Measurements from ENCODE around the gene GBP2. TPM values are rescaled to one million over a fixed set of nuclear protein-coding genes. Genes with fewer than 3 reads are reported as not detected.
A peak's percentile ranks its signal among the peaks of the same experiment; 100 is the strongest.

The GBP2 gene
- total RNA-seq, 1 experiment from 2014 or later, result 2.1 TPM

DNA sequence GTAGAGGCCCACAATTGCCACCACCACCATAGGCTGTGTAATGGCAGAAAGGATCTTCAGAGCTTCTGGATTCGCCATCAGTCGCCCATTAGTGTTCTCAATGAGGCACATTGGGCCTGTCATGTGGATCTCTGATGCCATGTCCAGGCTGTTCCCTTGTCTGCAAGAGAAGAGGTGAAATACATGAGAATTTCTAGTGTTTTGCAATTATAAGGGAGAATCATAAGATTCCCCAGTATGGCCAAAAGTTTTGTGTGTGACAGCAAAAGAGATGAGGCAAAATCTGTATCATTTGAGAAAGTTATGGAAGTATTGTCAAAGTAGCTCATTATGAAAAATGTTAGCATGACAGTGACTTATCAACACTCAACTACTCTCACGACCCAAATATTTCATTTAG, 62.8 kb downstream of the GBP2 start:
- H3K79me2 ChIP-seq (ENCODE audit: low read length), result no peaks in the 10 kb centered on the region
- H3K9ac ChIP-seq (ENCODE audit: low read length), result no peak overlapping the region
- DNase-seq (no peak), ATAC-seq (no peak)
- no peaks in the 10 kb centered on the region for H3K36me3 ChIP-seq (ENCODE audit: low read depth, low read length)
- no peaks in the 10 kb centered on the region for H3K9me2 ChIP-seq (replicated peaks; ENCODE audit: low read length)
- H3F3A ChIP-seq (ENCODE audit: low read length, unreplicated experiment), result no peaks in the 10 kb centered on the region
- no peaks in the 10 kb centered on the region for H3K4me1 ChIP-seq (ENCODE audit: insufficient read depth, low read length)
- ChIA-PET CTCF (no interaction called here), POLR2A (ENCODE audit: unreplicated experiment) (no interaction called here)
- BruUV-seq (replicated peaks), result no TSS peak
- no peak overlapping the region for H3K27ac ChIP-seq (ENCODE audit: low read length)
- TF ChIP-seq, protein P1, sequence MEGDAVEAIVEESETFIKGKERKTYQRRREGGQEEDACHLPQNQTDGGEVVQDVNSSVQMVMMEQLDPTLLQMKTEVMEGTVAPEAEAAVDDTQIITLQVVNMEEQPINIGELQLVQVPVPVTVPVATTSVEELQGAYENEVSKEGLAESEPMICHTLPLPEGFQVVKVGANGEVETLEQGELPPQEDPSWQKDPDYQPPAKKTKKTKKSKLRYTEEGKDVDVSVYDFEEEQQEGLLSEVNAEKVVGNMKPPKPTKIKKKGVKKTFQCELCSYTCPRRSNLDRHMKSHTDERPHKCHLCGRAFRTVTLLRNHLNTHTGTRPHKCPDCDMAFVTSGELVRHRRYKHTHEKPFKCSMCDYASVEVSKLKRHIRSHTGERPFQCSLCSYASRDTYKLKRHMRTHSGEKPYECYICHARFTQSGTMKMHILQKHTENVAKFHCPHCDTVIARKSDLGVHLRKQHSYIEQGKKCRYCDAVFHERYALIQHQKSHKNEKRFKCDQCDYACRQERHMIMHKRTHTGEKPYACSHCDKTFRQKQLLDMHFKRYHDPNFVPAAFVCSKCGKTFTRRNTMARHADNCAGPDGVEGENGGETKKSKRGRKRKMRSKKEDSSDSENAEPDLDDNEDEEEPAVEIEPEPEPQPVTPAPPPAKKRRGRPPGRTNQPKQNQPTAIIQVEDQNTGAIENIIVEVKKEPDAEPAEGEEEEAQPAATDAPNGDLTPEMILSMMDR (conservative IDR thresholded peaks at IDR 0.05; ENCODE audit: low read depth, low read length), result no peak
- TF ChIP-seq EZH2 (IDR thresholded peaks at IDR 0.05; ENCODE audit: low read length, unreplicated experiment), result no peak
- no peak for TF ChIP-seq EZH2phosphoT487 (IDR thresholded peaks at IDR 0.05; ENCODE audit: borderline replicate concordance, low read length)
- no peak overlapping the region for H3K4me2 ChIP-seq (ENCODE audit: low read length)
- no peaks in the 10 kb centered on the region for H4K20me1 ChIP-seq (ENCODE audit: low read length)
- H3K4me3 ChIP-seq (ENCODE audit: low read length), result no peak overlapping the region
- no peaks in the 10 kb centered on the region for H3K9me3 ChIP-seq (ENCODE audit: low read length)
- H2AFZ ChIP-seq (ENCODE audit: low read length), result no peak overlapping the region
- intact Hi-C loops (cut with micrococcal nuclease), result no loop called here
- H3K27me3 ChIP-seq (ENCODE audit: low read length), result no peaks in the 10 kb centered on the region

DNA sequence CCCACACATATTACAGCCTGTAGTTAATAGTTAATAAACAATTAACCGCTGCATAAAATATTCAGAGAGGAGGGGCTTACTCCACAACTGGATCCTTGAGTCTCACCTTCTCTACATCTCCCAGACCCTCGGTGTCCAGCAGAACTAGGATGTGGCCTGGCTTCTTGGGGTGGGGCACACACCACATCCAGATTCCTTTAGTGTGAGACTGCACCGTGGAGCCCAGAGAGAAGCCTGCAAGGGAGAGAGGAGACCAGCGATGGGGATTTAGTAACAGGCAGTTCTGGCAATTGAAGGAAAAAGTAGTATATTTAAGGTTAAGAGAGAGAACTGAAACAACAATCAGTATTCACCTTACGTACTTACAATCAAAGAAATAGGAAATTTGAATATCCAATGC, 65.8 kb downstream of the GBP2 start:
- H3K4me3 ChIP-seq (ENCODE audit: low read length), result no peak overlapping the region
- DNase-seq (peak; percentile 11), ATAC-seq (no peak)
- no TSS peak for BruUV-seq (replicated peaks)
- H3K4me1 ChIP-seq (ENCODE audit: insufficient read depth, low read length), result 0 out of 2 replicates have a peak, but pooled peaks cover 5% of the 10 kb centered on the region
- ChIA-PET POLR2A (ENCODE audit: unreplicated experiment) (no interaction called here), CTCF (no interaction called here)
- no peak overlapping the region for H2AFZ ChIP-seq (ENCODE audit: low read length)
- no peaks in the 10 kb centered on the region for H3K9me3 ChIP-seq (ENCODE audit: low read length)
- H3K27me3 ChIP-seq (ENCODE audit: low read length), result no peaks in the 10 kb centered on the region
- no peaks in the 10 kb centered on the region for H3K79me2 ChIP-seq (ENCODE audit: low read length)
- H3F3A ChIP-seq (ENCODE audit: low read length, unreplicated experiment), result no peaks in the 10 kb centered on the region
- no peak overlapping the region for H3K4me2 ChIP-seq (ENCODE audit: low read length)
- no peak overlapping the region for H3K27ac ChIP-seq (ENCODE audit: low read length)
- H4K20me1 ChIP-seq (ENCODE audit: low read length), result no peaks in the 10 kb centered on the region
- no peaks in the 10 kb centered on the region for H3K36me3 ChIP-seq (ENCODE audit: low read depth, low read length)
- intact Hi-C loops (cut with micrococcal nuclease), result no loop called here
- H3K9me2 ChIP-seq (replicated peaks; ENCODE audit: low read length), result no peaks in the 10 kb centered on the region
- TF ChIP-seq EZH2phosphoT487 (IDR thresholded peaks at IDR 0.05; ENCODE audit: borderline replicate concordance, low read length) (no peak), EZH2 (IDR thresholded peaks at IDR 0.05; ENCODE audit: low read length, unreplicated experiment) (no peak)
- TF ChIP-seq, protein P1 (conservative IDR thresholded peaks at IDR 0.05; ENCODE audit: low read depth, low read length), result no peak
- no peak overlapping the region for H3K9ac ChIP-seq (ENCODE audit: low read length)

Other genes starting within 250 kb of the GBP2 start
- 29.3 and 32.1 TPM in 2 replicates for gene GTF2B, start 234.5 kb downstream of the GBP2 start, total RNA-seq (2014; rRNA removed)
- gene KYAT3, start 133.5 kb downstream of the GBP2 start, total RNA-seq (2014; rRNA removed), result 9.7 and 14.3 TPM in 2 replicates
- gene RBMXL1, start 133.5 kb downstream of the GBP2 start, total RNA-seq (2014; rRNA removed), result 8.5 and 10.6 TPM in 2 replicates
- gene GBP3, start 103.2 kb downstream of the GBP2 start, total RNA-seq (2014; rRNA removed), result 23.3 and 24.9 TPM in 2 replicates
- 1.0 and 1.2 TPM in 2 replicates for gene GBP1, start 60.9 kb downstream of the GBP2 start, total RNA-seq (2014; rRNA removed)
- gene GBP7, start 49.9 kb upstream of the GBP2 start, total RNA-seq (2014; rRNA removed), result 0.07 TPM in 1 of 2 replicates, not detected in the other
- gene GBP4, start 72.8 kb upstream of the GBP2 start, total RNA-seq (2014; rRNA removed), result 0.07 and 0.86 TPM in 2 replicates
- gene GBP5, start 146.7 kb upstream of the GBP2 start, total RNA-seq (2014; rRNA removed), result not detected in 2 replicates
- gene GBP6, start 237.9 kb upstream of the GBP2 start, total RNA-seq (2014; rRNA removed), result 0.17 and 0.40 TPM in 2 replicates

Data from PC-3 (cell line).